GM12875 (cell line): ENCODE data around the gene RIPK4.

ENCODE experiments used
- H3K4me3 ChIP-seq: one replicate; pipeline ENCODE4 v1.5.1; 2011; ENCODE audit warnings: low read depth, low read length, control low read depth
- TF ChIP-seq, protein P1 (sequence below): IDR thresholded peaks from 2 replicates; pipeline ENCODE4 v1.5.1; 2011; ENCODE audit warnings: low read depth, mild to moderate bottlenecking, control low read depth, inconsistent platforms, low read length, moderate library complexity, borderline replicate concordance; ENCODE audit not compliant: insufficient read depth

Gene RIPK4

DNA sequence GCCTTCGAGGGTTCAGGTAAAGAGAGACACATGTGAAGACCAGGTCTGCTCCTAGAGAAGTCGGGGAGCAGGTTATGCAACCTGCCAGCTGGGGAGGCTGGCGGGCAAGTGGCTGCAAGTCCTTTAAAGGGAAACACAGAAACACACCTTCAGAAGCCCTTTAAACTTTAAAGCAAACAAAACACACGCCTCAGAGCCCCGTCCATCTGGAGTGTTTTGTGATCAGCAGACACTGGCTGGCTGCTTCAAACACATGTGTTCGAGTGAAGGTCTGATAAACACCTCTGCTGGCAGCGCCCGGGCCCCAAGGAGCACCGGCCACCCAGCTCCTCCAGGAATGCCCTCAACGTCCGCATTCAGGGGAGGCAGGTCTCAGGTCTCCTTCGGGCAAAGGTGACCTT lies 15.2 kb downstream of the RIPK4 start:
- TF ChIP-seq, protein P1, sequence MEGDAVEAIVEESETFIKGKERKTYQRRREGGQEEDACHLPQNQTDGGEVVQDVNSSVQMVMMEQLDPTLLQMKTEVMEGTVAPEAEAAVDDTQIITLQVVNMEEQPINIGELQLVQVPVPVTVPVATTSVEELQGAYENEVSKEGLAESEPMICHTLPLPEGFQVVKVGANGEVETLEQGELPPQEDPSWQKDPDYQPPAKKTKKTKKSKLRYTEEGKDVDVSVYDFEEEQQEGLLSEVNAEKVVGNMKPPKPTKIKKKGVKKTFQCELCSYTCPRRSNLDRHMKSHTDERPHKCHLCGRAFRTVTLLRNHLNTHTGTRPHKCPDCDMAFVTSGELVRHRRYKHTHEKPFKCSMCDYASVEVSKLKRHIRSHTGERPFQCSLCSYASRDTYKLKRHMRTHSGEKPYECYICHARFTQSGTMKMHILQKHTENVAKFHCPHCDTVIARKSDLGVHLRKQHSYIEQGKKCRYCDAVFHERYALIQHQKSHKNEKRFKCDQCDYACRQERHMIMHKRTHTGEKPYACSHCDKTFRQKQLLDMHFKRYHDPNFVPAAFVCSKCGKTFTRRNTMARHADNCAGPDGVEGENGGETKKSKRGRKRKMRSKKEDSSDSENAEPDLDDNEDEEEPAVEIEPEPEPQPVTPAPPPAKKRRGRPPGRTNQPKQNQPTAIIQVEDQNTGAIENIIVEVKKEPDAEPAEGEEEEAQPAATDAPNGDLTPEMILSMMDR = no peak
- H3K4me3 ChIP-seq = no peak overlapping the region

- TF ChIP-seq, protein P1 = no peak
These were observed 16.2 kb downstream of the RIPK4 start for GRCh38 chr21:41750532-41751151.

GRCh38 chr21:41750051-41750450 lies 16.8 kb downstream of the RIPK4 start:
- H3K4me3 ChIP-seq = no peak overlapping the region
- TF ChIP-seq, protein P1 = no peak

More at GRCh38 chr21:41750532-41751151, 16.2 kb downstream of the RIPK4 start:
- no peak overlapping the region for H3K4me3 ChIP-seq

DNA sequence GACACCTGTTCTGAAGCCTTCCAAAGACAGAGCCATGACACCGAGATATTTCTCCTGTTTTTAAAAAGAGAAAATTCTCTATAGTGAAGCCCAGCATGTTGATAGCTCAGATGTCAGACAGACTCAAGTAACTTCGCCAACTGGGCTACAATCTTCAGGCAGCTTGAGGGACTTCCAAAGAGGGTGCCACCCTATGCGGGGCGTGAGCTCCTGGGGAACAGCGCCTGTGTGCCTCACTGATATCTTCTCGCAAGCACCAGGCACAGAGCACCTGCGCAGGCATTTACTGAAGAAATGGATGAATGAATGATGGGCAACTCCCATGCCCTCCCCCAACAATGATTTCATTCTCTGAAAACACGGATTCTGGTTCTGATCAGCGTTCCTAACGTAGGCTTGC lies 17.6 kb downstream of the RIPK4 start:
- H3K4me3 ChIP-seq = no peak overlapping the region
- TF ChIP-seq, protein P1 = no peak

GRCh38 chr21:41747943-41748738 lies 18.7 kb downstream of the RIPK4 start:
- TF ChIP-seq, protein P1 = no peak
- H3K4me3 ChIP-seq = no peak overlapping the region

DNA sequence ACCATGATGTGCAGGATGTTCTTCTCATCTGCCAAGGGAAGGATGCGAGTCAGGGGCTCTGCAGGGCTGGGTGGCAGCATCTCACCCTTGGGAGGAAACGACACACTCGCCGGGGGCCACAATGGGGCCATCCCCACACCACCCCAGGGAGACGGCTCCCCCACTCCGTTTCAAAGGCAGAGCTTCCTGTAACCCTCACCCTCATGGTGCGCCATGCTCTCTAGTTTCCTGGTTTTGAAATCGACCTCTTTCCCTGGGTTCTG lies 20.2 kb downstream of the RIPK4 start:
- TF ChIP-seq, protein P1 = no peak
- no peak overlapping the region for H3K4me3 ChIP-seq
